B cell (primary cell): ENCODE measurements around the gene HSD3B2. TPM values are rescaled to one million over a fixed set of nuclear protein-coding genes. Genes with fewer than 3 reads are reported as not detected.

Experiments
- ATAC-seq: fragments of 200-7000 bp; cut with Tn5 transposase; one replicate; pipeline ENCODE4 v1.10.0; 2021; ENCODE audit warnings: low read depth, mild to moderate bottlenecking, moderate number of reproducible peaks, moderate library complexity
- CTCF ChIA-PET: fragments of 350-600 bp; sonication (Branson Sonifier 250); formaldehyde crosslinking; loops from one replicate; lab custom pipeline; 2021; ENCODE audit warnings: antibody characterized with exemption, inconsistent platforms; lab: Charles Lee
- POLR2A ChIA-PET: fragments of 350-600 bp; sonication (Branson Sonifier 250); formaldehyde crosslinking; loops from one replicate; lab custom pipeline; 2021; ENCODE audit warnings: antibody characterized with exemption; lab: Charles Lee
- DNase-seq: peaks from one replicate; pipeline ENCODE4 v3.0.0; 2013
- H2AFZ ChIP-seq: 2 replicates; pipeline ENCODE4 v1.6.1; 2012; ENCODE audit warnings: mild to moderate bottlenecking, low read depth, low read length; ENCODE audit not compliant: insufficient read depth, poor library complexity, severe bottlenecking
- H3K27ac ChIP-seq, 2 donors: 1 replicate in 1 of 2; 2 replicates in 1 of 2; pipeline ENCODE4 v1.5.1; 2012 to 2013; ENCODE audit warnings: low read length in 2 of 2, mild to moderate bottlenecking in 2 of 2, moderate library complexity in 1 of 2
- H3K27me3 ChIP-seq, 4 experiments: fragments of 200-600 bp in 1 of 4; sonication (generic) in 1 of 4; replicated peaks in 1 of 4; 1 replicate in 2 of 4; 2 replicates in 2 of 4; pipeline versions ENCODE4 v1.6.1 to v1.7.0; 2013 to 2016; ENCODE audit warnings: low read length in 3 of 4, mild to moderate bottlenecking in 2 of 4, mixed read lengths in 1 of 4, moderate library complexity in 1 of 4; ENCODE audit not compliant: insufficient read depth in 4 of 4, control insufficient read depth in 3 of 4; ENCODE audit errors: control extremely low read depth in 1 of 4
- H3K36me3 ChIP-seq, 2 experiments: replicated peaks in 1 of 2; 1 replicate in 1 of 2; 2 replicates in 1 of 2; pipeline versions ENCODE4 v1.6.1 to v1.7.1; 2013; ENCODE audit warnings: low read length in 1 of 2; ENCODE audit not compliant: insufficient read depth in 2 of 2, control insufficient read depth in 1 of 2; ENCODE audit errors: control extremely low read depth in 1 of 2, extremely low read depth in 1 of 2
- H3K4me1 ChIP-seq, 2 donors: fragments of 200-600 bp in 1 of 2; sonication (generic) in 1 of 2; 1 replicate in 1 of 2; 2 replicates in 1 of 2; pipeline versions ENCODE4 v1.5.1 to v1.6.1; 2013 to 2017; ENCODE audit warnings: low read length in 2 of 2; ENCODE audit not compliant: control insufficient read depth in 2 of 2, insufficient read depth in 2 of 2
- H3K4me2 ChIP-seq: replicated peaks from 2 replicates; pipeline ENCODE3; 2012; ENCODE audit warnings: mild to moderate bottlenecking, low read depth, low read length; ENCODE audit not compliant: poor library complexity, severe bottlenecking
- H3K4me3 ChIP-seq, 5 experiments: fragments of 200-600 bp in 1 of 5; sonication (generic) in 1 of 5; 1 replicate in 3 of 5; 2 replicates in 2 of 5; pipeline versions ENCODE4 v1.5.1 to v1.7.0; 2011 to 2016; ENCODE audit warnings: low read length in 4 of 5, mild to moderate bottlenecking in 4 of 5, low read depth in 2 of 5, control low read depth in 1 of 5, moderate library complexity in 1 of 5; ENCODE audit not compliant: insufficient read depth in 1 of 5; ENCODE audit errors: control extremely low read depth in 1 of 5, extremely low read depth in 1 of 5
- H3K79me2 ChIP-seq: fragments of 200-600 bp; sonication (generic); one replicate; pipeline ENCODE4 v1.6.0; 2016; ENCODE audit warnings: low read length; ENCODE audit not compliant: control insufficient read depth, insufficient read depth
- H3K9ac ChIP-seq: fragments of 200-600 bp; sonication (generic); 2 replicates; pipeline ENCODE4 v1.6.1; 2017; ENCODE audit warnings: mild to moderate bottlenecking, low read length, moderate library complexity
- H3K9me3 ChIP-seq, 3 donors: one replicate each; pipeline versions ENCODE4 v1.6.1 to v1.7.1; 2013; ENCODE audit warnings: low read length in 2 of 3; ENCODE audit not compliant: control insufficient read depth in 2 of 3, insufficient read depth in 1 of 3; ENCODE audit errors: control extremely low read depth in 1 of 3
- H4K20me1 ChIP-seq: 2 replicates; pipeline ENCODE4 v1.6.0; 2012; ENCODE audit warnings: mild to moderate bottlenecking, low read length; ENCODE audit not compliant: insufficient read depth, control insufficient read depth, poor library complexity, severe bottlenecking
- H3K27ac Mint-ChIP-seq: one replicate; pipeline ENCODE4 v1.8.0; 2021; ENCODE audit warnings: mixed read lengths
- H3K27me3 Mint-ChIP-seq: one replicate; pipeline ENCODE4 v1.8.0; 2021; ENCODE audit warnings: mixed read lengths
- H3K4me1 Mint-ChIP-seq: one replicate; pipeline ENCODE4 v1.8.0; 2021; ENCODE audit warnings: mixed read lengths
- H3K4me3 Mint-ChIP-seq: one replicate; pipeline ENCODE4 v1.8.0; 2021; ENCODE audit warnings: mixed read lengths
- H3K9me3 Mint-ChIP-seq: one replicate; pipeline ENCODE4 v1.8.0; 2022; ENCODE audit warnings: mixed read lengths; ENCODE audit not compliant: insufficient read depth
- CTCF ChIP-seq: fragments of 200-600 bp; IDR thresholded peaks from one replicate; pipeline ENCODE4 v1.8.0; 2022; ENCODE audit warnings: antibody characterized with exemption, mild to moderate bottlenecking
- EZH2 ChIP-seq: IDR thresholded peaks from 2 replicates; pipeline ENCODE4 v1.6.1; 2012; ENCODE audit warnings: borderline replicate concordance, low read depth, mild to moderate bottlenecking, moderate library complexity, low read length; ENCODE audit not compliant: insufficient read depth, poor library complexity, severe bottlenecking
- WGBS: methylation state at CpG from one replicate; pipeline ENCODE4 v1.1.5; 2013; ENCODE audit warnings: missing lambda C conversion rate; ENCODE audit not compliant: insufficient coverage; 5-methylcytosine and 5-hydroxymethylcytosine counted together
- intact Hi-C: fragments of 100-400 bp; cut with micrococcal nuclease; formaldehyde crosslinking; loops from one replicate; pipeline ENCODE4 v1.10.0; 2022
- polyA plus RNA-seq: library from polyadenylated mRNA; depleted of rRNA; stranded (reverse); fragments of >200 nt; gene quantifications from 2 replicates; pipeline ENCODE4 v1.2.3, GENCODE V29; 2012
- total RNA-seq, 2 donors: library from RNA; stranded (reverse); fragments of 120-200 nt in 1 of 2; gene quantifications; 1 replicate in 1 of 2; 2 replicates in 1 of 2; pipeline versions ENCODE4 v1.2.3 to v1.2.4, GENCODE V29; 2013 to 2022

HSD3B2 gene
- total and polyA plus RNA-seq, 2 donors (not counting 1 experiment from before 2014, with no cell fraction given), result not detected

- no peak for DNase-seq
- Mint-ChIP-seq H3K9me3 (no peaks in the 10 kb centered on the region), H3K4me1 (no peaks in the 10 kb centered on the region), H3K4me3 (no peak overlapping the region), H3K27me3 (peaks cover 5% of the 10 kb centered on the region), H3K27ac (no peak overlapping the region)
- H4K20me1 ChIP-seq, result no peaks in the 10 kb centered on the region
- H3K27me3 ChIP-seq, result no peaks in the 10 kb centered on the region
- intact Hi-C loops, result no loop called here
- no peak overlapping the region for H3K4me3 ChIP-seq
- no peaks in the 10 kb centered on the region for H3K9me3 ChIP-seq
- H2AFZ ChIP-seq, result no peak overlapping the region
- H3K4me2 ChIP-seq, result no peak overlapping the region
- POLR2A ChIA-PET, result no interaction called here
- TF ChIP-seq EZH2 (no peak), CTCF (no peak)
- ATAC-seq, result no peak
- no peaks in the 10 kb centered on the region for H3K36me3 ChIP-seq
- H3K4me1 ChIP-seq, result no peaks in the 10 kb centered on the region
- H3K9ac ChIP-seq, result no peak overlapping the region
- CTCF ChIA-PET, result interaction anchor here (0.7 kb wide), 1 partner anchor 158 kb away, joined by 3 read pairs; no protein-coding TSS in a partner anchor
- no peaks in the 10 kb centered on the region for H3K79me2 ChIP-seq
- H3K27ac ChIP-seq, result no peak overlapping the region
- WGBS, result no CpG with 5 or more reads among the region's 3 CpGs
Measured at GRCh38 chr1:119470377-119470776, 55.4 kb downstream of the HSD3B2 start.

- DNase-seq, result no peak
- 88% methylated on average over 6 of the region's 7 CpGs for WGBS
- ChIA-PET POLR2A (no interaction called here), CTCF (no interaction called here)
- Mint-ChIP-seq H3K27ac (no peak overlapping the region), H3K9me3 (no peaks in the 10 kb centered on the region), H3K4me3 (no peak overlapping the region), H3K27me3 (peaks cover 5% of the 10 kb centered on the region), H3K4me1 (no peaks in the 10 kb centered on the region)
- no peaks in the 10 kb centered on the region for H3K36me3 ChIP-seq
- no peak overlapping the region for H2AFZ ChIP-seq
- no peaks in the 10 kb centered on the region for H3K79me2 ChIP-seq
- intact Hi-C loops, result no loop called here
- no peak for ATAC-seq
- H3K4me2 ChIP-seq, result no peak overlapping the region
- no peaks in the 10 kb centered on the region for H3K9me3 ChIP-seq
- H3K27me3 ChIP-seq, result no peaks in the 10 kb centered on the region
- no peaks in the 10 kb centered on the region for H4K20me1 ChIP-seq
- no peak overlapping the region for H3K9ac ChIP-seq
- no peak for TF ChIP-seq EZH2
- no peak for TF ChIP-seq CTCF
- H3K4me1 ChIP-seq, result no peaks in the 10 kb centered on the region
- H3K27ac ChIP-seq, result no peak overlapping the region
- H3K4me3 ChIP-seq, result no peak overlapping the region
Measured at GRCh38 chr1:119470958-119471357, 56.0 kb downstream of the HSD3B2 start.
